HG03060 (cell line): ENCODE results near the gene TMED6.
"Not testable (repeated sequence)": the region's sequence is repeated elsewhere in the genome, so short reads cannot be mapped to it uniquely, and the experiment has no call there.

Source experiments
- ATAC-seq: cut with Tn5 transposase; IDR thresholded peaks from one replicate; pipeline ENCODE4 v1.9.1; 2021; ENCODE audit warnings: low read depth, moderate number of reproducible peaks; ENCODE audit not compliant: unreplicated experiment

TMED6 gene

GRCh38 chr16:69363281-69363717 is 11.7 kb upstream of the TMED6 start:
- no peak for ATAC-seq

DNA sequence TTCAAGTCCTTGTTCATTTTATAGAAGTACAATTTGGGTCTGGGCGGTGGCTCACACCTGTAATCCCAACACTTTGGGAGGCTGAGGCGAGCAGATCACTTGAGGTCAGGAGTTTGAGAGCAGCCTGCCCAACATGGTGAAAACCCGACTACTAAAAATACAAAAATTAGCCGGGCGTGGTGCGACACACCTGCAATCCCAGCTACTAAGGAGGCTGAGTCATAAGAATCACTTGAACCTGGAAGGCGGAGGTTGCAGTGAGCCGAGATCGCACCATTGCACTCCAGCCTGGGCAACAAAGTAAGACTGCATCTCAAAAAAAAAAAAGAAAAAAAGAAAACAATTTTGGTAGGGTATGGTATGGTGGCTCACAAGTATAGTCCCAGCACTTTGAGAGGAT is 8.5 kb upstream of the TMED6 start:
- ATAC-seq: not testable (repeated sequence)

DNA sequence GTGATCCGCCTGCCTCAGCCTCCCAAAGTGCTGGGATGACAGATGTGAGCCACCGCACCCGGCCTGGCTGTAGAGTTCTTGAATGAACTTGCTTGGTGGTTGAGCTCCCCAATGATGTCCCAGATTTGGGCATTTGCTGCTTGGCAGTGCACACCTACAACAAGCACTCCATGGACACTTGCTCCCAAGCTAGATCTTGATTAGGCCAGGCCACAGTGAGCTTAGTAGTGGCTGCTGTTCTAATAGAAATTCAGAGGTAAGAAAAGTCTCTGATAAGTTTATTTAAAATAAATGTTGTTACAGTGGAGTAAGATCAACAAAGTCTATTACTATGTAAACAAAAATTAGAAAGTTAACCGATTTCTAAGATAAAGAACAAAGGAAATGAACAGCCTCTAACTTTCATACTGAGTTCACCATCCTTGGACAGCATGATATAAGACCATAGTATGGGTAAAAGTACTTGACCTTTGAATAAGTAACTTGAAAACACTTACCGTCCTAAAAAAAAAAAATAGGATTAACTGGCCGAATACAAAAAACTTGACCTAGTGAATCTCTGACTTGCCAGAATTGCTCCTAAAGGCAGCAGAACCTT is 951 bp downstream of the TMED6 start:
- no peak for ATAC-seq

GRCh38 chr16:69349536-69349935 is 2.0 kb downstream of the TMED6 start:
- no peak for ATAC-seq

- ATAC-seq: no peak
Observed at GRCh38 chr16:69348222-69348621, 3.4 kb downstream of the TMED6 start.

GRCh38 chr16:69346683-69347082 is 4.9 kb downstream of the TMED6 start:
- ATAC-seq: no peak

DNA sequence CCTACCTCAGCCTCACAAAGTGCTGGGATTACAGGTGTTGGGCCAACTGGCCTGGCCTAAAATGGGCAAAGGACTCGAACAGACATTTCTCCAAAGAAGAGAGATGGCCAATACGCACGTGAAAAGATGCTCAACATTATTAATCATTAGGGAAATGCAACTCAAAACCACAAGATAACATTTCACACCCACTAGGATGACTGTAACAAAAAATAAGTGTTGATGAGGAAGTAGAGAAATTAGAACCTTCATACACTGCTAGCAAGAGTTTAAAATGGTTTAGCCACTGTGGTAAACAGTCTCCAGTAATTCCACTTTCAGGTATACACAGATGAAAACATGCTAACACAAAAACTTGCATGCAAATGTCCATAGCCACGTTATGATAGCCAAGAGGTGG is 5.7 kb downstream of the TMED6 start:
- no peak for ATAC-seq

GRCh38 chr16:69344171-69344570 is 7.4 kb downstream of the TMED6 start:
- no peak for ATAC-seq

DNA sequence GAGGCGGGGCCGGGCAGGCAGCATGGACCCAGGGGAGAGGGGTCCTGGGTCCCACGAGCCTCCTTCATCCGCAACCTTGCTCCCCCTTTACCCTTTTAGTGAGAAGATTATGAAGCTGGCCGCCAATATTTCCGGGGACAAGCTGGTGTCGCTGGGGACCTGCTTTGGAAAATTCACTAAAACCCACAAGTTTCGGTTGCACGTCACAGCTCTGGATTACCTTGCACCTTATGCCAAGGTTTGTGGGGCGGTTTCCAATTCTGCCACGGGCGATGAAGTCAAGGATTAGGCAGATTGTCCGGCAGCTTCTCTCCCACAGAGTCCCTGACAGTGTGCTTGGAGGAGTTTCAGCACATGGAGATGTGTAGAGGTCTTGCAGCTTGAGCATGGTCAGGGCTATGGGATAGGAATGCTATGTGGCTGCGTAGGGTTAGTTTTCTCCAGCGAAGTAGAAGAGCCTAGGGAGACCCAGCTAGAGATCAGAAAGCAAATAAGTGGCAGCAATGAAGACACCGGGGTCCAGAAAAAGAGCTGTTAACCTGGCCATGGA is 11.4 kb downstream of the TMED6 start:
- no peak for ATAC-seq

DNA sequence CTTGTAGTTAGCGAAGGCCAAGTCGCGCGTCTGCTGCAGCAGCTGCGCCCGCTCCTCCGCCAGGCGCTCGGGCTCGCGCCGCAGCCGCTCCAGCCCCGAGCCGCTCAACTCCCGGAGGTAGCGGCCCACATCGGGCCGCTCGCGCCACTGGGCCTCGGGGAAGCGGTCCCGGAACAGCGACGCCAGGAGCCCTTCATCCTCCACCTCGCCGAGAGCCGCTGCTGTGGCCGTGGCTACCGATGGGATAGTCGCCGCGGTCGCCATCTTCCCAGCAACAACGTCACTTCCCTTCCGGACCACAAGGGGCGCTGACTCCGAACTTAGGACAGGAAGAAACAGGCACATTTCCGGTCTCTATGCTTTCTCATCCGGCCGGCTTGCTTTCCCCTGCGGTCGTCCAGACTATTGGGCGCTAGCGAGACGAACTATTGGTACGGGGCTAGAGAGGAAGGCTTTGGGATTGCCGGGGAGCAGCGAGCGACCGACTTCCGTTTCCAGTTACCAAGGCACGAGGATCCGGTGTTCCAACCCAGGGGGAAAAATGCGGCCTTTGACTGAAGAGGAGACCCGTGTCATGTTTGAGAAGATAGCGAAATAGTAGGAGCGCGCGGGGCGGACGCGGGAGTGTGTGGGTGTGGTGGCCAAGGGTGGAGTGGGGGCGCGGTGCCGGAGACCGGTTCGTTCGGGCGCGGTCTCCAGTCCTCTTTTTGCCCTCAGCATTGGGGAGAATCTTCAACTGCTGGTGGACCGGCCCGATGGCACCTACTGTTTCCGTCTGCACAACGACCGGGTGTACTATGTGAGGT is 12.1 kb downstream of the TMED6 start, which contains the start of the genes COG8 and NIP7:
TSS of gene COG8 (minus strand) at position 276 of the 806 bp plus-strand sequence. CDS start at position 264, 12 bp downstream.
TSS of gene NIP7 (plus strand) at position 484 of the 806 bp plus-strand sequence. CDS start at position 542, 58 bp downstream.
- ATAC-seq: peak; percentile 80

DNA sequence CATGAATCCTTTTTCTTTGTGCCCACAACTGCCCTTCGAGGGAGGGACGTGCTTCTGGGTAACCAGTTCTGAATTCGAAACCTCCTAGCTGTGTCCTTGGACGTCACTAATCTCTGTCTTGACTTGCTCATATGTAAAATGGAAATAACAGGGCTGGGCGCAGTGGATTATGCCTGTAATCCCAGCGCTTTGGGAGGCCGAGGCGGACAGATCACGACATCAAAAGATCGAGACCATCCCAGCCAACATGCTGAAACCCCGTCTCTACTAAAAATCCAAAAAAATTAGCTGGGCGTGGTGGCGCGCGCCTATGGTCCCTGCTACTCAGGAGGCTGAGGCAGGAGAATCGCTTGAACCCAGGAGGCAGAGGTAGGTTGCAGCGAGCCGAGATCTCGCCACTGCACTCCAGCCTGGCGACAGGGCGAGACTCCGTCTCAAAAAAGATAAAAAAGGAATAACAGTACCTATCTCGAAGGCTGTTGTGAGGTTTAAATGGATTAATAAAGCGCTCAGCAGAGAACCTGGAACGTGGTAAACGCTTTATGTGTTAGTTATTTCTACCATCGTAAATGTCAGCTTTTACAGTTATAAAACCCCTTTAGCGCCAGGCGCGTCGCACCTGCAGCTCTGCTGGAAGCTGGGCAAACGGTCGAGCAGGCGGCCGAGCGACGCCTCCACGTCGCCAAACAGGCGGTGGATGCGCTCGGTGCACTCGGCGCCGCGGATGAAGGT is 12.9 kb downstream of the TMED6 start:
- no peak for ATAC-seq

GRCh38 chr16:69334696-69335095 is 16.9 kb downstream of the TMED6 start:
- ATAC-seq: no peak

- ATAC-seq: peak; percentile 56
Observed at GRCh38 chr16:69330286-69331109, 21.1 kb downstream of the TMED6 start, which contains the start of gene PDF. Gene PDF, minus strand, starts transcription at chr16:69330588. Its CDS starts 18 bp downstream, at chr16:69330570.

DNA sequence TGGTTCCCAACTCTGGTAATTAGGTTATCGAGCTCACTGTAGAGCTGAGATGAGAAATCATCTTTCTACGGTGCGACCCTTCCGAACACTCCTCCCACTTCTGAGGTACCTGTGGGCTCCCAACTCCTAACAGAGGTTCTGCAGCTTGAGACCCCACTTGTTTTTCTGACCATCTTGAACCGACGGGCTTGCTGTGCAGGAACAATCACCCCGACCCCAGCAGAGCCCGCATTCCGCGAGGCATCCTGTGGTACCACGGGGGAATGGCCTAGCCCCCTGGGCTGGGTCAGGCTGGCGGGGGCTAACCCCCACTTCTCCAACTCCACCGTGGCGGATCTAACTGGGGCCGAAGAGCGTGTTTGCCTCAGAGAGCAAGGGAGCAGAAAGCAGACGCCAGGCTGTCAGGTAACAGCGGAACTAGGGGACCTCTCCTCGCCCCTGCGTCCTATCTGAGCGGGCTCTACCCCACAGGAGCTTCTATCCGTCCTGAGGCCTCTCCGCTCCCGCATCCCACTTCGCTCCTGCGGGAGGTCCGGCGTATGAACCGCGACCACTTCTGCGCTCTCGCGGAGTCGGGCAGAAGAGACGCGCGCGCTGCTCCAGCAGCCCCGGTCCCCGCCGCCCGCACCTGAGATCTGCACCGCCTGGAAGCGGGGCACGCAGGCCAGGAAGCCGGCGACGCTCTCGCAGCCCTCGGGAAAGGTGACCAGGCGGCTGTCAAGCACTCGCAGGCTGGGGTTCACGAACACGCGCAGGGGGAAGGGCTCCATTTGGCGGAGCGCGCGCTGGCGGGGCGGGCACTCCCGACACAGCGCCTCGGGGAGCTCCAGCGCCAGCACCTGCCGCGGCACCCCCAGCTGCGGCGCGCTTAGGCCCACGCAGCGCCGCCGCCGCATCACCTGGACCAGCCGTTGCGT is 22.0 kb downstream of the TMED6 start:
- ATAC-seq: no peak

- no peak for ATAC-seq
Observed at GRCh38 chr16:69328854-69329316, 22.7 kb downstream of the TMED6 start.

DNA sequence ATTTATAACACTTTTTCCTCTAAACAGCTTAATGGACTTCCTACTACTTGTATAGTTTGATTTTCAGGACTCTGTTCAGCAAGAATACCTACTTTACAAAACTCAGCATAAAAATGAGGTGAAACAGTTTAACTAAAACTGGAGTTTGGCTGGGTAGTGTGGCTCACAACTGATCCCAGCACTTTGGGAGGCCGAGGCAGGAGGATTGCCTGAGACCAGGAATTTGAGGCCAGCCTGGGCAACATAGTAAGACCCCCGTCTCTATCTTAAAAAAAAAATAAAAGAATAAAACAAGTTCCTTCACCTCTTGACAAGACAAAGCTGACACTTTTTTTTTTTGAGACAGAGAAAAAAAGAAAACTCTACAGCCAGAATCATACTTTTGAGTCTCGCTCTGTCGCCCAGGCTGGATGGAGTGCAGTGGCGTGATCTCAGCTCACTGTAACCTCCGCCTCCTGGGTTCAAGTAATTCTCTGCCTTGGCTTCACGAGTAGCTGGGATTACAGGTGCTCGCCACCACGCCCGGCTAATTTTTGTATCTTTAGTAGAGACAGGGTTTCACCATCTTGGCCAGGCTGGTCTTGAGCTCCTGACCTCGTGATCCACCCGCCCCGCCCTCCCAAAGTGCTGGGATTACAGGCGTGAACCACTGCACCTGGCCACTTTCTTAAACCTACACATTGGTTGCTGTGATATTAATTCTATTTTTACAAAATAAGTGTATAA is 23.8 kb downstream of the TMED6 start:
- no peak for ATAC-seq

GRCh38 chr16:69326172-69326873 is 25.3 kb downstream of the TMED6 start:
- no peak for ATAC-seq

GRCh38 chr16:69325784-69326171 is 25.8 kb downstream of the TMED6 start:
- no peak for ATAC-seq
